Neural crest cell (in vitro differentiated cells): Measurements from ENCODE around the gene SDHAF2. TPM values are rescaled to one million over a fixed set of nuclear protein-coding genes. Genes with fewer than 3 reads are reported as not detected.

ENCODE experiments used
- DNase-seq: peaks from one replicate; pipeline ENCODE4 v3.0.0; 2021; ENCODE audit warnings: low read depth, mixed read lengths, low spot score
- H3K27ac Mint-ChIP-seq: one replicate; pipeline ENCODE4 v1.8.0; 2021; ENCODE audit warnings: mild to moderate bottlenecking, mixed read lengths; ENCODE audit not compliant: unreplicated experiment
- H3K27me3 Mint-ChIP-seq: 2 replicates; pipeline ENCODE4 v1.8.0; 2021; ENCODE audit warnings: low read depth, mild to moderate bottlenecking, mixed read lengths
- H3K36me3 Mint-ChIP-seq: 2 replicates; pipeline ENCODE4 v1.8.0; 2021; ENCODE audit warnings: low read depth, mild to moderate bottlenecking, mixed read lengths
- H3K4me1 Mint-ChIP-seq: 2 replicates; pipeline ENCODE4 v1.8.0; 2021; ENCODE audit warnings: mixed read lengths
- H3K4me3 Mint-ChIP-seq: one replicate; pipeline ENCODE4 v1.8.0; 2021; ENCODE audit warnings: mild to moderate bottlenecking, mixed read lengths
- H3K9me3 Mint-ChIP-seq: 2 replicates; pipeline ENCODE4 v1.8.0; 2021; ENCODE audit warnings: mixed read lengths
- total RNA-seq: library from RNA; stranded (reverse); gene quantifications from 2 replicates; pipeline ENCODE4 v1.2.1, GENCODE V29; 2021
- TF ChIP-seq, protein P1 (sequence below): fragments of 200-600 bp; sonication (generic); conservative IDR thresholded peaks from 2 replicates; pipeline ENCODE4 v1.5.0; 2021; ENCODE audit warnings: antibody characterized with exemption, mild to moderate bottlenecking

SDHAF2 gene
- total RNA-seq, 1 donor from 2014 or later: 35.0 TPM

DNA sequence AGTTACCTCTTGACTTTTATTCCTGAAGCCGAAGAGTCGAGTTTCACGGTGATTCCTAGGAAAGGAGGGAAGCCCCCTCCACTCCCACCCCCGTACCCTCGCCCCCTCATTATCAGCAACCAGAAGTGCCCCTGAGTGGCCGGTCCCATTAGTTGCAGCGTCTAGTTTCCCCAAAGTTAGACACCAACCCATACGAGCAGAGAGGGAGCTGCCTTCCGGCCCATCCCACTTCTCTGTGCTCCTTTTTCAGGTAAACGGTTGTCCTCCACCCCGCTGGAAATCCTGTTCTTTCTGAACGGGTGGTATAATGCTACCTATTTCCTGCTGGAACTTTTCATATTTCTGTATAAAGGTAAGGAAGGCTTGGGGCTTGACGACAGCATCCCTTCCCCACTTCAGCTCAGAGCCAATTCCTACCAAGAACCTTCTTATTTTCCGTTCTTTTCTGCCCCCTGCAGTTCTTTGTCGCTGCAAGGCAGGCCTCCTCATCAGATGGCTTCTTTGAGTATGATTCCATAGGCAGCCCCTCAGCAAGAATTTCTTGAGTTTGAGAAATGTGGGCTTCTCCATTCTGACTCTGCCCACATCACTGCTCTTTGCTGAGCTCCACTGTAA, 36.8 kb upstream of the SDHAF2 start:
- Mint-ChIP-seq H3K4me1 (peaks cover 21% of the 10 kb centered on the region), H3K27ac (no peak overlapping the region), H3K9me3 (peaks cover 7% of the 10 kb centered on the region), H3K27me3 (no peaks in the 10 kb centered on the region), H3K4me3 (peak overlapping the region; percentile 93), H3K36me3 (peaks cover 12% of the 10 kb centered on the region)
- DNase-seq: no peak
- TF ChIP-seq, protein P1, sequence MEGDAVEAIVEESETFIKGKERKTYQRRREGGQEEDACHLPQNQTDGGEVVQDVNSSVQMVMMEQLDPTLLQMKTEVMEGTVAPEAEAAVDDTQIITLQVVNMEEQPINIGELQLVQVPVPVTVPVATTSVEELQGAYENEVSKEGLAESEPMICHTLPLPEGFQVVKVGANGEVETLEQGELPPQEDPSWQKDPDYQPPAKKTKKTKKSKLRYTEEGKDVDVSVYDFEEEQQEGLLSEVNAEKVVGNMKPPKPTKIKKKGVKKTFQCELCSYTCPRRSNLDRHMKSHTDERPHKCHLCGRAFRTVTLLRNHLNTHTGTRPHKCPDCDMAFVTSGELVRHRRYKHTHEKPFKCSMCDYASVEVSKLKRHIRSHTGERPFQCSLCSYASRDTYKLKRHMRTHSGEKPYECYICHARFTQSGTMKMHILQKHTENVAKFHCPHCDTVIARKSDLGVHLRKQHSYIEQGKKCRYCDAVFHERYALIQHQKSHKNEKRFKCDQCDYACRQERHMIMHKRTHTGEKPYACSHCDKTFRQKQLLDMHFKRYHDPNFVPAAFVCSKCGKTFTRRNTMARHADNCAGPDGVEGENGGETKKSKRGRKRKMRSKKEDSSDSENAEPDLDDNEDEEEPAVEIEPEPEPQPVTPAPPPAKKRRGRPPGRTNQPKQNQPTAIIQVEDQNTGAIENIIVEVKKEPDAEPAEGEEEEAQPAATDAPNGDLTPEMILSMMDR: no peak

DNA sequence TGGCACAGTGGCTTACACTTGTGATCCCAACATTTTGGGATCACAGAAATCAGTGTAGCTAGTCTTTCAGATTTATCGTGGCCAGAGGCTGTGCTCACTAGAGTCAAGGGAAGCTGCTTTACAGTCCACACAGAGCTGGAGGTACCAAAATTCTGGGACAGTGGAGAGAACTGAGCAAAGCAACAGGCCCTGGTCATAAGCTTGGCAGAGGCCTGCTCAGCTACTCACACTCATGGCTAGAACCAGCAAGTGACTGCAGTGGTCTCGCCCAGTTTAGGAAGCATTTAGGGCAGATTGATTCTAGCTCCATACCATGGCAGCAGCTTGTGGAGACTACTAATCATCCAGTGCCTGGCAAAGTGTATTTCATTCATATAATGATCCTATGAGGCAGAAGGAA, 28.8 kb upstream of the SDHAF2 start:
- no peaks in the 10 kb centered on the region for H3K27me3 Mint-ChIP-seq
- H3K4me3 Mint-ChIP-seq: no peak overlapping the region
- no peak overlapping the region for H3K27ac Mint-ChIP-seq
- no peak for DNase-seq
- TF ChIP-seq, protein P1: no peak
- H3K4me1 Mint-ChIP-seq: no peaks in the 10 kb centered on the region
- peaks cover 9% of the 10 kb centered on the region for H3K36me3 Mint-ChIP-seq
- no peaks in the 10 kb centered on the region for H3K9me3 Mint-ChIP-seq

DNA sequence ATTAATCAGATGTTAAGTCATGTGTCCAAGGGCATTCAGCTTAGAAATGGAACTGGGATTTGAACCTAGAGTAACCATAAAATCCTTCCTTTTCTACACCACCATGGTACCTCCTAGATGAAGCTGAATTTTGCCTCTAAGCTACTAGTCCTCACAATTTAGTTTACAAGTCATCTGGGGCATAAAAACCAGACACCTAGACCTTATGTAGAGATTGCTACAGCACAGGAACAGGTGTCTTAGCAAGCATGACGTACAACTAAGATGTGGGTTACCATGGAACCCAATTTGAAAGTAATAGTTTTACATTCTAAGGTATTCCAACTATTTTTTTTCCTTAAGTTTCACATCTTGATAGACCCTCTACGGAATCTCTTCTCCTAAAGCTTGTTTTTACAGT, 28.4 kb upstream of the SDHAF2 start:
- H3K4me3 Mint-ChIP-seq: no peak overlapping the region
- H3K4me1 Mint-ChIP-seq: no peaks in the 10 kb centered on the region
- H3K27me3 Mint-ChIP-seq: no peaks in the 10 kb centered on the region
- peaks cover 9% of the 10 kb centered on the region for H3K36me3 Mint-ChIP-seq
- no peaks in the 10 kb centered on the region for H3K9me3 Mint-ChIP-seq
- TF ChIP-seq, protein P1: no peak
- DNase-seq: no peak
- no peak overlapping the region for H3K27ac Mint-ChIP-seq

DNA sequence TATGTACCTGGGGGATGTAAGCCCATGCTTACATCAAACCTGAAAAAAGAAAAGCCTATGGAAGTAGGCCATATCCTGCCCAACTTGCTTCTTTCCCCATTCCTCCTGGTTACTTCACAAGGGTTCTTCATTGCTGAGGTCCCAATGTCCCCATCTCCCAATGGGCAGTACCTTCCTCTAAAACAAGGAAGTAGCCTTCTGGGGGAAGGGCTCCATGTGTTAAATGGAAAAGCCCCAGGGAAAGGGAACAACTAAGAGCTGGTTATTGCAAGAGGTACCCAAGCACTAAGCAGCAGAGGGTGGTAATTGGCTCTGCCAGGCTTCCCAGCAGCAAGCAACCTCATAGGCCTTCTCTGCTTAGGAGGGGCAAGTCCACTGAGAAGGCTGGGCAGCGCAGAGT, 26.3 kb upstream of the SDHAF2 start:
- H3K36me3 Mint-ChIP-seq: peaks cover 12% of the 10 kb centered on the region
- H3K4me3 Mint-ChIP-seq: no peak overlapping the region
- DNase-seq: no peak
- H3K9me3 Mint-ChIP-seq: no peaks in the 10 kb centered on the region
- no peaks in the 10 kb centered on the region for H3K4me1 Mint-ChIP-seq
- no peak overlapping the region for H3K27ac Mint-ChIP-seq
- TF ChIP-seq, protein P1: no peak
- H3K27me3 Mint-ChIP-seq: no peaks in the 10 kb centered on the region

DNA sequence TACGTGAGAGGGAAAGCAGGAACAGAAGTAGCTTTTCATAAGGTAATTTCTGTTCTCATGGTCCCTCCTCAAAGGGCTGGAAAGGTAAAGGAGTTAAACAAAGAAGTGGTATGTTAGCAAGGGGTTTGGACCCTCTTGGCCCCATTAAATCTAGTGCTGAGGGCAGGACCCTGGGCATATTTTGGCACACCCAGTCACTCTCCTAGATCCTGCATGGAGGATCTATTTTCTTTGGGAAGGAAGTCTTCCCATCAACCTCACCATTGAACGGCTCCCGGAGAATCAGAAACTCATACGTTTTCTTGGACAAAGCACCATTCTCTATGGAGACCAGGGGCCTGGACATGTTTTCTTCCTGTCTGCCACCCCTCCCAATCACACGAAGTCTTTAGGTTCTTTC, 25.8 kb upstream of the SDHAF2 start:
- Mint-ChIP-seq H3K36me3 (peaks cover 13% of the 10 kb centered on the region), H3K4me1 (no peaks in the 10 kb centered on the region), H3K27me3 (no peaks in the 10 kb centered on the region), H3K4me3 (no peak overlapping the region), H3K27ac (no peak overlapping the region), H3K9me3 (no peaks in the 10 kb centered on the region)
- no peak for DNase-seq
- TF ChIP-seq, protein P1: no peak
